ENCODE data around the gene CDHR3.

Gene CDHR3

GRCh38 chr7:106049139-106049752, 86.2 kb downstream of the CDHR3 start:
- no peak for DNase-seq (ENCODE audit: low read depth in 2 of 2)

DNA sequence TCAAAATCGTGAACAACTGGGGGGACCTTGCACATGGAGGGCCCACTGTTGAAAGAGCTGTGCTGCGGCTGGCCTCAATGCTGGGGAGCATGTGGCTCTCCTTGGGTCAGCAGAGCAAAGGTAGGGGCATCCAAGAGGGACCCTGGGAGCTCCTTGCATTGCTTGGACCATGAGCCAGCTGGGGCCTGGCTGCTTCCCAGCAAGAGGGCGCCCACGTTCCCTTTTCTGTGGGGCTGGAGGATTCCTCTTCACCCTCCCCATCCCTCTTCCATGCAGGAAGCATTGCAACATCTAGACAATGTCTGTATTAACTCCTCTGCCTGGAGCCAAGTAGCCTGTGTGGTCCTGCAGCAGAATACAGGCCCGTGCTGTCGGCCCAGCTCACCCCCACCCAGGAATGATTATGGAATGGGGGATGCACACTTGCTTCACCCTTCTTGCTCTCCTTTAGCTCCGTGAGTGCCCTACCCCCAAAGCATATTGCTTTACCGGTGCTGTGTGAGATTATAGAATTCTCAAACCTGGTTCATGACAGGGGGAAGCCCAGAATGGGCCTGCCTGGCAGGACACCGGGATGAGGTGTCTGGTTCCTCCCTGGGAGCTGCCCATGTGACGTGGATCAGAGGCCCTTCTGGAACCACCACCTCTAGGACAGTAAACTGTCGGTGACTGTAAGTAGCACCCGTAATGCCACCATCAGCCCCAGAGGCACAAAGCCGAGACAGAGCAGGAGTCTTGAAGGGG, 87.1 kb downstream of the CDHR3 start:
- DNase-seq (ENCODE audit: low read depth in 2 of 2): no peak

GRCh38 chr7:106050746-106051117, 87.7 kb downstream of the CDHR3 start:
- no peak for DNase-seq (ENCODE audit: low read depth in 2 of 2)

GRCh38 chr7:106052681-106053080, 89.6 kb downstream of the CDHR3 start:
- no peak for DNase-seq (ENCODE audit: low read depth in 2 of 2)

DNA sequence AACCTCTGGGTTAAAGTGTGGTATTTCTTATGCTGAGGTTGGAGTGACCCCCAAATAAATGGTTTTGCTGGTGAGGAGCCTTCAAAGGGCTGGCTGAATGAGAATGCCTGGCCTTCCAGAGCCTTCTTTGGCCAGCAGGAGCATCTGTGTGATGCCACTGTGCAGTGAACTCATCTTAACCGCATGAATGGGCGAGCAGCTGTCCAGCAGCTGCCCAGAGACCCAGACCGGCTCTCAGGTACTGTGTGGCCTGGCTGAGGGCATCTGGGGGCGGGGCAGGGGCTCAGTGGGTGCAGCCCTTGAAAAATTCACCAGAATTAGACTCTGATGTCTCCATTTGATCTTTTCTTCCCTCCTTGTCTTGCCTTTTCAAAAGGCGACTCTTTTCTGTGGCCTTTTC, 90.0 kb downstream of the CDHR3 start:
- no peak for DNase-seq (ENCODE audit: low read depth in 2 of 2)

- no peak for DNase-seq (ENCODE audit: low read depth in 2 of 2)
These were observed 91.3 kb downstream of the CDHR3 start for GRCh38 chr7:106054156-106054910.

- DNase-seq (ENCODE audit: low read depth in 2 of 2): no peak
These were observed 92.0 kb downstream of the CDHR3 start for GRCh38 chr7:106054971-106055532.

DNA sequence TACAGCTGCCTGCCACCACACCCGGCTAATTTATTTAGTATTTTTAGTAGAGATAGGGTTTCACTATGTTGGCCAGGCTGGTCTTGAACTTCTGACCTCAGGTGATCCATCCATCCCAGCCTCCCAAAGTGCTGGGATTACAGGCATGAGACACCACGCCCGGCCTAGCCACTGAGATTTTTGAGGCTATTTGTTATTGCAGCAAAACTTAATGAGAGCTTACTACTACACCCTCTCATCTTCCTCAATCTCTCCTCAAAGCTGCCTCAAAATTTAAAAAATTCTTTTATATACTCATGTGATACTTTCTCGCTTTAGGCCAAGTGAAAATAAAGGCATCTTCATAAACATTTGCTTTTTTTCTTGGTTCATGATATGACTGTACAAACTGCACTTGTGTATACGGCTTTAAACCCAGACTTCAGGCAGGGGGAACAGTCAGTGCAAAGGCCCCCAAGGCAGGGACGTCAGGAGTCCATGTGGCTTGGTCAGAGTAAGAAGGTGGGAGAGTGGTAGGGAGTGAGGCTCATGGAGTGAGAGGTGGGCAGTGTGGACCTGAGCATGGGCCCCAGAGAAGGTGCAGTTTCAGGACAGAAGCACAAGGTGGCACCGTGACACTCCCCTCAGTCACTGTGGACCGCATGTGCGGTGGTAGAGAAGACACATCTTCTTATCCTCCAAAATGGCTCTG, 93.6 kb downstream of the CDHR3 start:
- DNase-seq (ENCODE audit: low read depth in 2 of 2): peak; percentile 42 to 48

DNA sequence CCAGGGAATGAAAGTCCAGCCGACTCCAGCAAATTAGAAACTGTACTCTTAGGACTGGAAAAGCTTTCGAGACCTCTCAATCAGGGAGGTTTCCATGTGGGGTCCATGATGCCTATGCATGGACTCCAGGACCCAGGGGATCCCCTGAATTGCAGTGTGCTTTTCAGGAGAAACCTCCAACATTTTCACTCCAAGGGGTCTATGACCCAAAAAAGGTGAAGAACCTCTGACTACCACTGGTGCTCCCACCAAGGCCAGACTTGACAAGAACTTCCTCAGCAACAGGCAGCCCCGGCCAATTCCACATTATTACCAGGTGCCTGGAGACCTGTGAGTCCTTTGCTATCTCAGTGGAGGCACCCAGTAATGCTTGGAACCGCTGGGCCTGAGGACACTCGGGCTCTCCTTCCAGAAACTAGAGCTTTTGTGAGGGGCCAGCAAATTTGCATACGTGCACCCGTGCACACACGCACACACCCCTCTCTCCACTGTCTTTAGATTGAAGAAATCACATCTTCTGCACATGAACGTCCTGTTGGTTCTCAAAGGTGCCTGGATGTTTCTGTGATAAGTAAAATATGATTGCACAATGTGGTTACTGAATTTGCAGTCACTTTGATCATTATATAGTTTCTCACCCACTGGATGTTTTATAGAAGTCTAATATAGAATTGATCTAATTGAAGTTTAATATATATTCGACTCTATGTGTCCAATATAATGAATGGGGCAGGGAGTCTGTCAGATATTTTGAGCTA, 94.3 kb downstream of the CDHR3 start:
- DNase-seq (ENCODE audit: low read depth in 2 of 2): no peak

DNA sequence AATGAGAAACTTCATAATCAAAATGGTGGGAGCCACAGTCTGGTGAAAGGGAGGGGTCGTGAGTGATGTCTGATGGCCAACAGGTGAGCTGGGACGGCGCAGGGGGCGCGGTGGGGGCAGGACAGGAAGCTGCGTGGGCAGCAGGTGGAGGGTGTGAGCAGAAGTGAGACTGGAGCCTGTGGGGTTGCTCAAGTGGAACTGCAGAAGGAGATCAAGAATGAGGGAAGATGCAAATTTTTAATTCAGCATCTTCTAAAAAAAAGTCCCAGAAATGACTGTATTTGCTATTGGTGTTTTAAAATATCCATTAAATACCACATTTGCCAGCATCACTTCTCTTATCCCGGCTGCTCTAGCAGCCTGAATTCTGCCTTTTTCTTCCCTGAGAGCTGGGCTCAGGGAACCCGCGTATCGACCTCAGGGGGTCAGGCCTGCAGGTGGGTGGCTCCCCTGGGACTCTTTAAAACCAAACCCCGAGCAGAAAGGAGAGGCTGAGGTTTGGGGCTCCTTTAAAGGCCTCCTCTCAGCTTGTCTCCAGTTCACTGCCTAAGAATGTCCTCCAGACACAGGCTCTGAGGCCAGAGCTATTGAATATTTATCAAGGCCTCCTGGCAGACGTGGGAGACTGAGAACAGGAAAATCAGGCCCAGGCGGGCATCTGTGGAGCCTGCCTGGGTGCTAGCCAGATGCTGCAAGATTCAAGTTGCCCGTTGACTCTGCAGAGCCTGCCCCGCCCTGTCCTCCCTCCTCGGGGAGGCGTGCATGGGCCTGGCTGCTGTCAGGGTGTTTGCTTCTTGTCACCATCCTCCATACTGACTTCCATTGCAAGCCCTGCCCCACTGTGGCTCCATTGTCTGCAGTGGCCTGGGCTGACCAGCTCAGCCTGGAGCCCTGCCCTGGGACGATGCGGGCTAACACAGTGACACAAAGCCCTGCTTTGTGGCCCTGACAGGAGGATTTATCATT, 95.2 kb downstream of the CDHR3 start:
- DNase-seq (ENCODE audit: low read depth in 2 of 2): no peak

GRCh38 chr7:106058928-106059324, 95.9 kb downstream of the CDHR3 start:
- no peak for DNase-seq (ENCODE audit: low read depth in 2 of 2)

GRCh38 chr7:106059556-106059955, 96.5 kb downstream of the CDHR3 start:
- DNase-seq (ENCODE audit: low read depth in 2 of 2): no peak

DNA sequence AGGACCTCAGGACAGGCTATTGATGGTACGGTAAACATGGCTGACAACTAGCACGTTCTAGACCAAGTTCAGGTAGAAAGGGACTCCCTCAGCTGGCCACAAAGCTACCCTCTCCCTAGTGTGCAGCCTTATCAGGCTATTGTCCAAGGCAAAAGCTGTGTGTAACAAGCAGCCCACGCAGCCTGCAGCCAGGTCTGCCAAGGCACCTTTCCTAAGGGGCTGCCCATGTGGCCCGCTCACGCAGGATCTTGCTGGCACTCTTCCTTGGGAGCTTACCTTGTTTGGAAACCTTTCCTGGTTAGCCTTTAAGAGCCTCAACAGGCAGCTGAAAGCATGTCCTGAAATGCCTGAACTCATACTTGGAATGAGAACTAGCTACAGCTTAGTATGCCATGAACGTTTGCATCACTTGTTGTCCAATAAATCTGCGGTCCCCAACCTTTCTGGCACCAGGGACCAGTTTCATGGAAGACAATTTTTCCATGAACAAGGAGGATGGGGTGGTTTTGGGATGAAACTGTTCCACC, 97.4 kb downstream of the CDHR3 start:
- no peak for DNase-seq (ENCODE audit: low read depth in 2 of 2)

DNA sequence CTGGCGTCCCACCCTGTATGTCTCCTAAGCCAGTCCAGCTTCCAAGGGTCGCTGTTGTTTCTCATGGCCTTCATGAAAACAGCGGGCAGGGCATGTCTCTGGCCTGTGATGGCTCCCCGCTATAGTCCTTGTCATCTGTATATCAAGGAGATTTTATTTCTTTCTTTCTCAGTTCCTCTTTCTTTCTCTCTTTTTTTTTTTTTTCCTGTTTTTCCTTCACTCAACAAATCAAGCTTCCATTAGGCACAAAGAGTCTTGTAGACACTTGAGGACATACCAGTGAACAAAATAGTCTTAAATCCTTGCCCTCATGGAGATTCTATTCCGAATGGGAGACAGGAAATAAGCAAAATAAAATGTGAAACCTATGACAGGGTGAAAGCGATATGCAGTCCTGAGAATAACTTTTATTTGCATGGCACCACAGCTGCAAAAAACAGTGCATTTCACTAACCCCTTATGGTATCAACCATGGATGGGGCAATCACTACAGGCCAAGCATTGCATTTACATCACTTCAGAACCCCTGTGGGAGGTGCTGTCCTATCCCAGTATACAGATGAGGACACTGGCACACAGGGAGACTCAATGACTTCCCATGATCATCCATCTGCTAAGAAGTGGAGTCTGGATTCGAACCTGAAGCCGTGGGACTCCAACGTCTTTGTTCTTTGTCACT, 98.4 kb downstream of the CDHR3 start:
- DNase-seq (ENCODE audit: low read depth in 2 of 2): no peak

- no peak for DNase-seq (ENCODE audit: low read depth in 2 of 2)
These were observed 98.9 kb downstream of the CDHR3 start for GRCh38 chr7:106062006-106062405.

DNA sequence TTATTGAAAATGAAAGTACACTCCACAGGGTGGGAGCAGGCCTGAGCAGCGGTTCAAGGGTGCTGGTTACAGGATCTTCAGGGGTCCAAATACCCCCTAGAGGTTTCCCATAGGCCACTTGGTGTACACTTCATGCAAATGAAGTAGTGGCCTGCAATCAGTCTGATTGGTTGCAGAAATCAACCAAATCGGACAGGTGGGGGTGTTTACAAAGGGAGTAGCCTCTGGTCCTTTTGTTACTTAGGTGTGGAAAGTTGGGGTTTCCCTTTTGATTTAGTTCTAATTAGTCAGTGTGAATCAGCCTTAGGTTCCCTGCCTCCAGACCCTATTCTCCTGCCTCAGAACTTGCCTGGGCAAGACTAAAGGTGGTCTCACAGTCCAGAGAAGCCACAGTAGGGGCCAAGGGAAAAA, 99.5 kb downstream of the CDHR3 start:
- DNase-seq (ENCODE audit: low read depth in 2 of 2): no peak

GRCh38 chr7:106063024-106063423, 100.0 kb downstream of the CDHR3 start:
- no peak for DNase-seq (ENCODE audit: low read depth in 2 of 2)

- DNase-seq (ENCODE audit: low read depth in 2 of 2): no peak
These were observed 100.6 kb downstream of the CDHR3 start for GRCh38 chr7:106063692-106064091.

DNA sequence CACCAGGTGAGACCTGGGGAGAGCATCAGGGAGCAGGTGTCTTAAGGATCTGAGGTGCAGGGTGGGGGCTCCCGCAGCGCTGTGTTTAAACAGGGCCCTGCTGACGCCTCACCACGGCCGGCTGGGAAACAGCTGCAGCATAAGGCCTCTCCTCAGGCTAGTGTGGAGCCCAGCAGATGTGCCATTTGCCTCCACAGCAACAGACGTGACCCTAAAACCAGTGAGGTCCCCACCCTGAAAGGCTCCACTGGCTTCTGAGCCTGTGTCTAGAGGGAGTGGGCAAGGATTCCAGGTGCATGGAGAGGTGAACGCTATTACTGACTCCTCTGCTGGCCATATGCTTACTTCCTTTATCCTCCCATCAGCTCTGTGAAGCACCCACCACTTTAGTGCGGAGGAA, 101.3 kb downstream of the CDHR3 start:
- no peak for DNase-seq (ENCODE audit: low read depth in 2 of 2)

Data from activated CD8-positive, alpha-beta memory T cell treated with anti-CD3 and anti-CD28 coated beads for 4 hours (primary cell).